NCI-H2081 (cell line): Measurements from ENCODE around the gene MMAA.
"Not testable (repeated sequence)": the region's sequence is repeated elsewhere in the genome, so short reads cannot be mapped to it uniquely, and the experiment has no call there.

ENCODE experiments used
- DNase-seq, 2 experiments: peaks; one replicate each; lab custom pipeline; 2025; lab: John Stamatoyannopoulos, UW

MMAA gene

DNA sequence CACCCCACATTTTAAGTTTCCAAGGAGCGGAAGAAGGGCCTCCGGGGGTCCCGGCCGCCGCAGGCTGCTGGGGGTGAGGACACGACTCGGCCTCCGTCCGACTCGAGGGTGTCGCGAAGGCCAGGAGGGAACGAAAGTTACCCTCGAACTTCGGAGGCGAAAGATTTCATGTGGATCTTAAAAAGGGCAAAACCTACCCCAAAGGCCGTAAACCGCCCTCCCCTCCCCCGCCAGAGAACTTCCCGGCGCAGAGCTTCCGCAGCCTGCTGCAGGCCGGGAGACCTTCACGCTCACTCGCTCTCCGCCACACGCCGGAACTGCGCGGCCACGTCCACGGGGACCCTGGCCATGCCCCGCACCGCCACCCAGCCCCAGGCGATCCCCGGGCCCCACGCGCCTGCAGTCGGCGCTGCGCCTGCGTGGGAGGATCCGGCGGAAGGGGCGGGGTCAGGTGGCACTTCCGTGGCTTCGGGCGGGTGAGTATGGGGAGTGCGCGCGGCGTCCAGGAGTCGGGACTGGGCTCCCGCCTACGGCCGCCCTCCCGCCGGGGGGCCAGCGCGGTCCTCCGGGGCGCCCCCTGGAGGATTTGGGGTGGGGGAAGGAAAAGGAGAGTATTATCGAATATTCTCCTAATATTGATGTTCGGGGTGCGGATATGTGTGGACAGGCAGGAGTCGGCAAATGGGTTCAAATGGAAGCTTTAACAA, at the start of gene MMAA:
Gene MMAA (plus strand): TSS at position 454 of the 707 bp plus-strand sequence. CDS start 19,755 bp downstream, outside the sequence.
- DNase-seq = peak; percentile 87 to 88

DNA sequence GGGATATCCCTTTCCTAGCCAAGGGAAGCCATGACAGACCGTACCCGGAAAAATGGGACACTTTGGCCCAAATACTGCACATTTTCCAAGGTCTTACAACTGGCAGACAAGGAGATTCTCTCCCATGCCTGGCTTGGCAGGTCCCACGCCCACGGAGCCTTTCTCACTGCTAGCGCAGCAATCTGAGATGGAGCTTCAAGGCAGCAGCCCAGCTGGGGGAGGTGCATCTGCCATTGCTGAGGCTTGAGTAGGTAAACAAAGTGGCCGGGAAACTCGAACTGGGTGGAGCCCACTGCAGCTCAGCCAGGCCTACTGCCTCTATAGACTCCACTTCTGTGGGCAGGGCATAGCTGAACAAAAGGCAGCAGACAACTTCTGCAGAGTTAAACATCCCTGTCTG, 44.6 kb upstream of the MMAA start:
- DNase-seq = not testable (repeated sequence)

DNA sequence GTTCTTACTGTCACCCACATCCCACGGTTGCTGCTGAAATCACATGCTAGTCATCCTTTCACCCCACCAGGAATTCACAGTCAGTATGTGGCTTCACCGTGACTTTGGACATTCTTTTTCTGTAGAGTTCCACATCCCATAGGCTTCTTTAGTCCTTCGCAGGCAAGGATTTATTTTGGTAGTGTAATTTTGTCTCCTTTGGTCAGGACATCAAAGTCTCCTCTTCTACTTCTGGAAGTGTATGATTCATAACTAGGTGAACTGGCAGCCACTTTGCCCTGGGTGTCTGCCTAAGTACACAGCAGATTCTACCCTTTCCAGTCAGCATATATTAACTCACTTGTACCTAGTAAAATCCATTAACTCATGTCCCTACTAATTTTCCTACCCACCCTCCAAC, 38.3 kb upstream of the MMAA start:
- DNase-seq = no peak

DNA sequence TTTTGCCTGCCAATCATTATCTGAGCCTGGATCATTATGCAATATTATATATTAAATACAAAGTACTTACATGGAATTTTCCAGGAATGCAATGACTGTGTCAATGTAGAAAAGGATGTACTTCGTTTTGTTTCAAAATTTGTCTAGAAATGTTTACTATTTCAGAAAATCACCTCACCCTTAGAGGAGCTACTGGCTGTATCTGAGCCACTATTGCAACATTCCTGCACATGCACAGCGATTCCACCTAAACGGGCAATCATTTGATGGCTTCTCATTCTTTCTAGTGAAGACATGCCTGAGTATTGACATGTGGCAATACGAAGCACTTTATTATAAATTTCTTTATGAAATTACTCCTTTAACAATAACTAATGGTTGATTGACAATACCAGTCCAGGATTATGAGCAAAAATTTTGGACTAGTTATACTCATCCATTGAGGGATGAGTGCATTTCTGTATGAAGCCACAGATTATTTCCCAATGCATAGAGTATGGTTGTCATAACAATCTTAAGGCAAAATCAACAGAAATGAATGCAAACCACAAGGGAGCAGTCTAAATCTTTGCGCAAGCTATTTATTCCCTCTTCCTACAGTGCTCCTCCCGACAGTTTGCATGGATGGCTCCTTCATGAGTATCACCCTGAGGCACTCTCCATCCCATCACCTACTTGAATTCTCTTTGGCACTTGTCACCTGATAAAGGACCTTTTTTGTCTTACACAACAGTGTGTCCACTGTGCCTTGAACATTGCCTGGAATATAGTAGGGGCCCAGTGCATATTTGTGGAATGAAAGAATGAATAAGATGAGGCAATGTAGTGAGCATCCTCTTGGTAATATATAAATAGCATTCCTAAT, 35.8 kb upstream of the MMAA start:
- DNase-seq = no peak

DNA sequence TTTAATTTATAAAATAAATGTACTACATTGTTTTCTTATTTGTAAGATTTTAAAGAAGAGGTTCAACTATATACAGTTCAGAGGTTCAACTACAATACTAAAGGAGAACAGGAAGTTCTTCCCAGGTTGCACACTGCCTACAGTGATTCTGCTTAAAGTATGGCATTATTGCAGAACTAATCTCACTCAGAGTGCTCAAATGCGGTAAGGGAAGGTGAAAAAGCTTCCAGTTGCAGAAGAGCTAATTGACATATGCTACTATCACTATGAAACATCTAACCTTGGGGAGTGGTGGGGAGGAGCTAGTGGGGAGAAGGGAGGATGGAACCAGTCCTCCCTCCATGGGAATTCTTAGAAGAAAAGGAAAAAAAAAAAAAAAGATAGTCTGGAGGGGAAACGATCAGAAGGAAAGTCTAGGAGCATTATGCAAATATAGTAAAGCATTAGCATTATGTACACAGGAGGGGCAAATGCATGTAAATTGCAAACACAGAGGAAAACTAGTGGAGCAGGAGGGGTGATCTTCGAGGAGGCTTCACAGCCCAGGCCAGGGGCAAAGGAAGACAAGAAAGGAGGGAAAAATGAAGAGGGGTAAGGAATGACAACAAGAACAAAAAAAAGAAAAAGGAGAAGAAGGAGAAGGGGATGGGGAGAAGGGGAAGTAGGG, 32.0 kb upstream of the MMAA start:
- DNase-seq = no peak

DNA sequence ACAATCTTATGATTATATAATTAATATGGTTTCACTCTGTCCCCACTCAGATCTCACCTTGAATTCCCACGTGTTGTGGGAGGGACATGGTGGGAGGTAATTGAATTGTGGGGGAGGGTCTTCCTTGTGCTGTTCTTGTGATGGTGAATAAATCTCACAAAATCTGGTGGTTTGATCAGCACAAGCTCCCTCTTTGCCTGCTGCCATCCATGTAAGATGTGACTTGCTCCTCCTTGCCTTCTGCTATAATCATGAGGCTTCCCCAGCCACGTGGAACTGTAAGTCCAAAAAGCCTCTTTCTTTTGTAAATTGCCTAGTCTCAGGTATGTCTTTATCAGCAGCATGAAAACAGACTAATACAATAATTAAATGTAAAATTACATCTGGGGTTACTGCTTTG, 29.8 kb upstream of the MMAA start:
- DNase-seq = not testable (repeated sequence)

DNA sequence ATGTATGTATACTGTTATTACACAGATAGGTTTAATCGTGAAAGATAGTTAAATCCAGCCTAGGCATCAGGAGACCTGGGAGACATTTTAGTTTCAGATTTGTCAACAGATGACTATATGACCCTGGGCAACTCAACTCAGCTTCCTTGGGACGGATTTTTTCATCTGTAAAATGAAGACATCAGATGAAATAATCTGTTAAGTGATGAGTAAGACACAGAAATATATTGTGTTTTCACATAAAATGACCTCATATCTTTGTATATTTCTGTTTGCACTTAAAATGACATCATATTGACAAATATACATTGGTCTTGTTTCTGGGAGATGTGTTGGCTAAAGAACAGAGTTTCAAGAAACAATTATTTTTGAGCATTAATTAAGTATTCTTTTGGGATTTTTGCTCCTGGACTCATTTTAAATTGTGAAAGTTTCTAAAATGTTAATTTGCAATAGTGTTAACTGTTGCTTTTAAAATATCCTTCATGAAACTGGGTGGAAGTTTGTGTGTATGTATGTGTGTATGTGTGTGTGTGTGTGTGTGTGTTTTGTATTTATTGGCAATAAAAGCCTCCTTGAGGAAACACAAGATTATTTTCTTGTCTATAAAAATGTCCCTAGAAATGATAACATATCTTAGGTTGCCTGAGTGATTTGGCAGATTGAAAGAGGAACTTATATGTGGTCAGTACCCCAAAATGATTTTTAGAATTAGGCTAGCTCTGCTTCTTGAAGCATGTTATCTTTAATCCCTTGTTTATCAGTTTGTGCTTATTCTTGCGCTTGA, 29.1 kb upstream of the MMAA start:
- no peak for DNase-seq

DNA sequence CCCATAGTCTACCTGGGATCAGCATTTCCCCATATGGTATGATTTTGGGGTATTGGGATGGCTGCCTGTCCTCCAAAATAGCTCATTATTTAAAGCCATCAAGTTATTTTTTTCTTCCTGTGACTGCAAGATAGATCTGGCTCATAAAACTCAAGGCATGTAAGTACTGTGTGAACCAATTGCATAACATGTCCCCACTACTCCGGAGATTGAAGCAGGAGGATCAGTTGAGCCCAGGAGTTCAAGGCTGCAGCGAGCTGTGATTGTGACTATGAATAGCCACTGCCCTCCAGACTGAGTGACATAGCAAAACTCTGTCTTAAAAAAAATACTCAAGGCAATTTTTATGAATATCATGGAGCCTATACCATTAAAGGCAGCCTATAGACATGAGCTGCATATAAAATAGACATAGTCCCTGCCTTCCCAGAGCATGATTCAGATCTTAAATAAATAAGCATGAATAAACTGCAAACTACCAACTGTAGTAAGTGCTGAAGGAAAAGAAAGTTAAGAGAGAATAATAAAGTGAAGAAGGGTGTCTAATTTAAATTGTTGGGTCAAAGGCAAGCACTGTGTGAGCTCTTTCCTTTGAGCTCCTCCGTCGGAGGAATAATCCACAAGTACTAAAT, 16.9 kb upstream of the MMAA start:
- no peak for DNase-seq

DNA sequence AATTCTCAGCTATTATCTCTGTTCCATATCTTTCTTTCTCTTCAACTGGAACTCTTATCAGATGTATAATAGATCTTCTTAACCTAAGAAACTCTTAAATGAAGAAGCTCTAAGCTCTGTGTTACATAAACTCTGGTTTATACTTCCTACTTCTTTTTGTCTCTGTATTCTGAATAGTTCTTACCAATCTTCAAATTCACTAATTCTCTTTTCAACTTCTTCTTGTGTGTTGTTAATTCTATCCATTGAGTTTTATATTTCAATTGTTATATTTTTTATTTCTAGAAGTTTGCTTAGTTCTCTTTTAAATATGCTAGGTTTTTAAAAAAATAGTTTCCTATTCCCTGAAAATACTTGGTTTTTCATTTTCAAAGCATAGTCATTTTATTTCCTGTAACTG, 13.2 kb upstream of the MMAA start:
- no peak for DNase-seq

DNA sequence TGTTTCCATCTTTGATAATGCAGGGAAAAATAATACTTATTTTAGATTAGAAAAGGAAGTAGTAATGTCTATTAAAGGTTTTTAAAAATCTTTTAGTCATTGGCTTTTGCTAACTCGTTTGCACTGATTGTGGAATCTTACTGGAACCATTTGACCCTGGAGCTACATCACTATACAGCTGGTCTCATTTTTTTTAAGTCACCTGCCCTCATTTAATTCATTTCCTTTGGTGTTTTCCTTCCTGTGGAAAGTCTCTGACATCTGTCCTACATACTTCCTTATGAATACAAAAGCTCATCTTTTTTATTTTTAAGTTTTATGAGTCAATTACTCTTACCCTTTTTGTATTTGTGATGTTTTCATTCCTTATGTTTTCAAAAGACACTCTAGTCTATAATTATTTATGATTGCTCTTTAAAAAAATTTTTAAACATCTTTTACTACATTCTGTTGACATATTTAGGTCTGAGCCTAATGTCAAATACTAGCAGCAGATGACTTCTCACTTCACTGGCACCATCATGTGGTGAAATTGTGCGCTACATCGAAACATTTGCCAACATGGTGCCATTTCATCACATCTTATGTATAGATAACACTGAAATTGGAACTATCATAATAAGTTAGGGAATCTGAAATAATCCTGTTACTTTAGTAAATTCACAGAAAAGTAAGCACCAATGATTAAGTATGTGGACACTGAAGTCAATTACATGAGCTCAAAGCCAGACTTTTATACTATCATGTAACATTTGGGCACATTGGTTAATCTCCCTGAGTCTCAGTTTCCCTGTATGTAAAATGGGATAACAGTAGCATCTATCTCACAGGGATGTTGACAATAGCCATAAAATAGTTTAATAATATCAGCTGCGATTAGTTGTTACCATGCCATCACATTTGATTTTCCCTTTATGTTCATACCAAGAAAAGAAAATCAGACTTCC, 9.4 kb upstream of the MMAA start:
- peak; percentile 50 to 67 for DNase-seq

DNA sequence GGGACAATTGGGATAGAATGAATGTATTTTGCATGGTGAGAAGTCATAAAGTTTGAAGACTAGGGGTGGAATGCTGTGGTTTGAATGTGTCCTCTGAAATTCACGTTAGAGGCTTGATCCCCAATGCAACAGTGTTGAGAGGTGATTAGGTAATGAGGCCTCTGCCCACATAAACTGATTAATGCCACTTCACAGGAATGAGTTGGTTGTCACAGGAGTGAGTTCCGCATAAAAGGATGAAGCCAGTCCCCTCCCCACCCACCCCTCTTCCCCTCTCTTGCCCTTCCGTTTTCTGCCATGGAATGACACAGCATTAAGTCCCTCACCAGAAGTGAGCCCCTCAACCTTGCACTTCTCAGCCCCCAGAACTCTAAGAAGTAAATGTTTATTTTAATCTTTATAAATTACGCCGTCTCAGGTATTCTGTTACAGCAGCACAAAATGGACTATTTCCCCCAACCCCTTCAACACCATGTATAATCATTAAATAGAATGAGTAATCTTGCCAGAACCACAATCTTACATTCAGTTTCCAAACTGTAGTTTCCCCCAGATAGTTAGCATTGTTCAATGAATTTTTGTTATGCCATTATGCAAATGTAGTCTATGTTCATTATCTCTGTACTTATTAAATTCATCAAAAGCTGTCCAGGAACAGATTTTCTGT, 5.5 kb upstream of the MMAA start:
- no peak for DNase-seq

DNA sequence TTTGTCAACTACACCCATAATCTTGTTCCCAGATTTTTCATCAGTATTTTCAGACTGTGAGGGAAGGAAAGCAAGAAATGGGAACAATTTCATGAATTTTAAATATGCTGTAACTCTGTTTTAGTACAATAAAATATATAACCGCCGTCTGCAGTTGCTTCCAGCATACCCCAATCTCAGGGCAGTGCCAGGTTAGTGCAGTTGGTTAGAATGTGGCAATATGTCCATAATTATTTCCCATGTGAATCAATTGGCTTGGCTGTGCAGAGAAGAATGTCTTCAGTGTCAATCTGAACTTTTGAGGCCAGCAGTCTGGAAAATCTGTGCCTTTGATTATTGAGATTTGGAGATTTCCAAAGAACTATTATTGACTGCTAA, 5.0 kb upstream of the MMAA start:
- DNase-seq = no peak

DNA sequence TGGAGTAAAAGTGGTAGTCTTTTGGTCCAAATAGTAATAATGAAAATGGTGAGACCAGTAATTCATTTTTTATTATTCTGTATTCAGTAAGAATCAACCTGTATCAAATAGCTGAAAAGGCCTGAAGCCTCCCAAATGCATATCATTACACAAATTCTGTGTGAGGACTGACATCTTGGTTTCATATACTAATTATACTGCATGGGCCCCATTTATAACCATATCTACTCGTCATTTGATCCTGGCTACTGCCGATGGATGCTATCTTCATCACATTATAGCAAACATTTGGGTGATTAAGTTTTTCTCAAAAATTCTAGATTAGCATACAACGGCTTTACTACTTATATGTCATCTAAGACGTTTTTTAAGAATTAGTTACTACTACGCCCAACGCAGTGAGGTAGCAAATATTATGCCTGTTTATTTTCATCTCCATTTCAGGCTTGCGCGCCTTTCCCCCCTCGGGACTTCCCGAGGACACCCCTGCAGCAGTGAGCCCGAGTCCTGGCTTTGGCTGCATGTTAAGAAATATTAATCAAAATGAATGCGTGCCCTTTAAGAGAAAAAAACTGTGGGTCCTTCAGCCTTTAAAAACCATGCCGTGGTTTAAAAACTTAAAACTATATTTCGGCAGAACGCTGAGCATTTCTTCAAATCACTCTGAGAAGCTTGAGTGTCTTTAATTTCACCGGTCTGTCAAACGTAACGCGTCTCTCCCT, 814 bp upstream of the MMAA start:
- DNase-seq = peak in 1 of 2 experiments; percentile 24

DNA sequence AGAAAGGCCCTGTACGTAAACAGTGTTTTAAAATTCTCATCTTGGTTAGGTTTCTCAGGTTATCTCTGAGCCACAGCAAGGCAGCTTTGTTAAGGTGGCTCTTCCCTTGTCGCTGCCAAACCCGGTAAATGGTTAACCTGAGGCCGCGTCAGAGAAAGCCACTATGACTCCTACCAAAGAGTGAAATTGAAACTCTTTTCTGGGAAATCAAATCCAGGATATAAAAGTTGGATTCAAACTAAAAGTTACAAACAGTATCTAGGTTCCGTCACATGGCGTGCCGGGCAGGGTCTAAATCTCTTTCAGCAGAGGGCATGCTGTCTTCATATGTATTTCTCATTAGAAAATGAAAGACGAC, 433 bp downstream of the MMAA start:
- peak in 1 of 2 experiments; percentile 29 for DNase-seq

DNA sequence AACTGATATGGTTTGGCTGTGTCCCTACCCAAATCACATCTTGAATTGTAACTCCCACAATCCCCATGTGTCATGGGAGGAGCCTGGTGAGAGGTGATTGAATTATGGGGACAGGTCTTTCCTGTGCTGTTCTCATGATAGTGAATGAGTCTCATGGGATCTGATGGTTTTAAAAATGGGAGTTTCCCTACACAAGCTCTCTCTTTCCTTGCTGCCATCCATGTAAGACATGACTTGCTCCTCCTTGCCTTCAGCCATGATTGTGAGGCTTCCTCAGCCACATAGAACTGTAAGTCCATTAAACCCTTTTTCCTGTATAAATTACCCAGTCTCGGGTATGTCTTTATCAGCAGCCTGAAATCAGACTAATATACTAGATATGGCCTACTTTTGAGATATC, 2.9 kb downstream of the MMAA start:
- DNase-seq = not testable (repeated sequence)

DNA sequence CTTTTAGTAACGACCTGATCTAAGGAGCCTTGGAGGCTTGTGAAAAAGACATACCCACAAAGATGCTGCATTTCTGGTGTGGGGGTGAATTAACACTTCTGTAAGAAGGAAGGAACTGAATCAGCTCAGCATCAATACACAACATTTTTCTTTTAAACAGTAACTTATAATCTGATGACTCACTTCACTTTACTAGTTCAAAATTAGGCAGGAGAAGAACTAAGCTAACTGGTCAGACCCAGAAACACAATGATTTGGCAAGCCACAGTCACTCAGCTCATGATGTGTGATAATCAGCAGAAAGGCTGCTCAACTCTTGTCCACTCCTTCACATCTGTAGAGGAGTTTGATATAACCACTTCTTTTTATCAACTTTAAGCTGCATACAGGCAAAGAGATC, 4.6 kb downstream of the MMAA start:
- no peak for DNase-seq

DNA sequence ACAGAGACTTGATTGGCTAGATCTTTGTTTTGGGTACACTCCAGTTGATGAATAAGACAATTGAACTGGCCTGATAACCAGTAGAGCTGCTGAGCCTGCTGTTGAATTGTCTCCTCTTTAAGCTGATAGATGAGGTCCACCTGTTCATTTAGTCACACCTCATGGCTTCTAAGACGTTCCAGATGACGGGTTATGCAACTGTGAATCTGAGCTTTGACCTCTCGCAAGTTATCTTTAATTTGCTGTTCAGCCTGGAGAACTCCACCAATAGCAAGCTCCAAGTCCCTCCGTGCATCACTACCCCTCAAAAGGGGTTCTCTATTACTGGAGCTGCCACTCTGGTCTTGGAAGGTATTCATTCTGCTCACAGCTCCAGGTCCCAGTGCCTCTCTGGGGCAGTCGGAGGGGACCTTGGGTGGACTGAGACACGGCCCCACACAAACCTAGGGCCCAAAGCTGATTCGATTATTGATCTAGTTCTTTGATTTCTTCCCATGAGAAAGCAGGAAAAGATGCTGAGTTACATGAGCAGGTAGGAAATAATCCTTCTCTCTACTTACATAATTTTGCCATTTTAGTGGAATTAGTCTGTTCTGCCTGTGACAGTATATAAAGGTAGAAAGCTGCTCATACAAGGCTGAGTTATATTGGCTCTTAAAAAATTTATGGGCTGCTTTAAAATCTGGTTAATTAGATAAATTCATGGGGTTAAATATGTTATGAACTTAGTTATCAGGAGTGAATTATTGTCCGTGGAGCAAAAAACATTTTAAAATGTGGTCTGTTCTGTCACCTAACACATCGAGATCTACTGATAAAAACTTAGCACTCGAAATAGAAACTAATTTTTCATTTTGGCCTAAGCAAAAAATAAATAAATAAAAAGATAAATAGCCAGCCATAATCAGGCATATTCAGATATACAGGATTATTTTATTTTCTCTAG, 6.8 kb downstream of the MMAA start:
- DNase-seq = no peak

DNA sequence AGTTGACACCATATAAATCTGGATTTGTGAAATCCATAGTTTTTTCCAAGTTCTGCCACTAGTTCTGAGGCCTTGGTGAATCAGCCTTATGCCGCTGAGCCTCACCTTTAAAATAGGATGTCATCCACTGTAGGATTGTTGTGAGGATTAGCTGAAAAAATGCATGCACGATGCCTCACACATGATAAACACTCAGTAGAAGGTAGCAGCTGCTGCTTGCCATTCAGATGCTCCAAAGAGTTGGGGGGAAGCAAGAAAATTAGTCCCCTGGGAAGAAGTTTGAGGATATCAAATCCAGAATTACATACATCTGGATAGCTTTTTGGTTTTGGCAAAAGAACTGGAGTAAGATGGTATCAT, 7.4 kb downstream of the MMAA start:
- no peak for DNase-seq
